DLD1 (cell line): Measurements from ENCODE around the gene MIER1.
"Not testable (repeated sequence)": the region's sequence is repeated elsewhere in the genome, so short reads cannot be mapped to it uniquely, and the experiment has no call there.

Experiments used
- in situ Hi-C: cut with HindIII; loops from 2 replicates; pipeline ENCODE4 v1.10.0; 2017; ENCODE audit warnings: low sequenced_read_pairs

The MIER1 gene

GRCh38 chr1:66937529-66938234 is 12.9 kb downstream of the MIER1 start:
- in situ Hi-C loops = no loop called here

GRCh38 chr1:66938613-66939012 is 13.8 kb downstream of the MIER1 start:
- in situ Hi-C loops = no loop called here

- in situ Hi-C loops = no loop called here
Observed at GRCh38 chr1:66940981-66941380, 16.2 kb downstream of the MIER1 start.

- in situ Hi-C loops = no loop called here
Observed at GRCh38 chr1:66943361-66943969, 18.7 kb downstream of the MIER1 start.

GRCh38 chr1:66944330-66945274 is 19.8 kb downstream of the MIER1 start:
- in situ Hi-C loops = no loop called here

GRCh38 chr1:66945316-66945715 is 20.5 kb downstream of the MIER1 start:
- in situ Hi-C loops = no loop called here

GRCh38 chr1:66947267-66947666 is 22.5 kb downstream of the MIER1 start:
- in situ Hi-C loops = no loop called here

GRCh38 chr1:66951513-66951912 is 26.7 kb downstream of the MIER1 start:
- in situ Hi-C loops = no loop called here

GRCh38 chr1:66954208-66954607 is 29.4 kb downstream of the MIER1 start:
- in situ Hi-C loops = no loop called here

- in situ Hi-C loops = no loop called here
Observed at GRCh38 chr1:66957938-66958337, 33.1 kb downstream of the MIER1 start.

GRCh38 chr1:66966188-66966873 is 41.5 kb downstream of the MIER1 start:
- in situ Hi-C loops = not testable (repeated sequence)

GRCh38 chr1:66968574-66968973 is 43.8 kb downstream of the MIER1 start:
- in situ Hi-C loops = no loop called here

GRCh38 chr1:66978201-66978600 is 53.4 kb downstream of the MIER1 start:
- in situ Hi-C loops = loop anchor here (25.0 kb wide), 1 partner anchor 191 kb away; no protein-coding TSS in a partner anchor

GRCh38 chr1:66979621-66980020 is 54.8 kb downstream of the MIER1 start:
- in situ Hi-C loops = loop anchor here (25.0 kb wide), 1 partner anchor 192 kb away; no protein-coding TSS in a partner anchor

GRCh38 chr1:66980745-66981367 is 56.1 kb downstream of the MIER1 start:
- in situ Hi-C loops = loop anchor here (25.0 kb wide), 1 partner anchor 194 kb away; no protein-coding TSS in a partner anchor

GRCh38 chr1:66981679-66982078 is 56.9 kb downstream of the MIER1 start:
- in situ Hi-C loops = loop anchor here (25.0 kb wide), 1 partner anchor 194 kb away; no protein-coding TSS in a partner anchor

GRCh38 chr1:66982561-66983260 is 57.9 kb downstream of the MIER1 start:
- in situ Hi-C loops = loop anchor here (25.0 kb wide), 1 partner anchor 195 kb away; no protein-coding TSS in a partner anchor

GRCh38 chr1:66984491-66984890 is 59.7 kb downstream of the MIER1 start:
- in situ Hi-C loops = loop anchor here (25.0 kb wide), 1 partner anchor 197 kb away; no protein-coding TSS in a partner anchor

GRCh38 chr1:66985835-66986234 is 61.0 kb downstream of the MIER1 start:
- in situ Hi-C loops = loop anchor here (25.0 kb wide), 1 partner anchor 199 kb away; no protein-coding TSS in a partner anchor
